GM13977 (cell line): ENCODE measurements around the gene MAPK8IP3.
"Not testable (repeated sequence)": the region's sequence is repeated elsewhere in the genome, so short reads cannot be mapped to it uniquely, and the experiment has no call there.

Experiments used
- DNase-seq: peaks from one replicate; pipeline ENCODE4 v3.0.0; 2012; ENCODE audit warnings: low spot score
- CTCF ChIP-seq: IDR thresholded peaks from 2 replicates; pipeline ENCODE4 v1.5.1; 2012; ENCODE audit warnings: mild to moderate bottlenecking, control low read depth; ENCODE audit not compliant: insufficient read depth; ENCODE audit errors: extremely low read depth, missing control alignments
- in situ Hi-C: fragments of 300-500 bp; cut with MboI; formaldehyde crosslinking; loops from one replicate; pipeline ENCODE4 v1.12.0; 2022; ENCODE audit warnings: low sequenced_read_pairs, low pct_unique_long_range_greater_than_20kb, mixed read lengths, inconsistent platforms; ENCODE audit not compliant: unreplicated experiment

MAPK8IP3 gene

GRCh38 chr16:1793578-1794220, 87.7 kb downstream of the MAPK8IP3 start, which contains the start of gene IGFALS:
TSS of gene IGFALS (minus strand) at chr16:1793705. CDS start at chr16:1793652, 53 bp downstream.
- in situ Hi-C loops: no loop called here
- no peak for DNase-seq
- TF ChIP-seq CTCF: no peak

- TF ChIP-seq CTCF: no peak
- in situ Hi-C loops: no loop called here
- no peak for DNase-seq
Observed at GRCh38 chr16:1794221-1794871, 88.4 kb downstream of the MAPK8IP3 start.

GRCh38 chr16:1794908-1795666, 89.1 kb downstream of the MAPK8IP3 start:
- no peak for TF ChIP-seq CTCF
- in situ Hi-C loops: no loop called here
- DNase-seq: no peak

GRCh38 chr16:1799263-1799662, 93.3 kb downstream of the MAPK8IP3 start:
- in situ Hi-C loops: not testable (repeated sequence)

GRCh38 chr16:1800701-1801100, 94.7 kb downstream of the MAPK8IP3 start:
- no peak for DNase-seq
- in situ Hi-C loops: no loop called here
- TF ChIP-seq CTCF: no peak

More at GRCh38 chr16:1799263-1799662, 93.3 kb downstream of the MAPK8IP3 start:
- not testable (repeated sequence) for DNase-seq

- TF ChIP-seq CTCF: no peak
- in situ Hi-C loops: no loop called here
Observed at GRCh38 chr16:1807626-1808025, 101.6 kb downstream of the MAPK8IP3 start.

GRCh38 chr16:1808691-1809090, 102.7 kb downstream of the MAPK8IP3 start:
- TF ChIP-seq CTCF: no peak
- in situ Hi-C loops: no loop called here
- no peak for DNase-seq

More at GRCh38 chr16:1807626-1808025, 101.6 kb downstream of the MAPK8IP3 start:
- DNase-seq: no peak
